ENCODE results near the gene SIKE1. TPM values are rescaled to one million over a fixed set of nuclear protein-coding genes. Genes with fewer than 3 reads are reported as not detected.
A peak's percentile ranks its signal among the peaks of the same experiment; 100 is the strongest.
"Not testable (repeated sequence)": the region's sequence is repeated elsewhere in the genome, so short reads cannot be mapped to it uniquely, and the experiment has no call there.

Gene SIKE1
- total RNA-seq, 1 experiment from 2014 or later = 68.3 TPM

- BruUV-seq (replicated peaks) = no TSS peak
- ChIA-PET POLR2A (ENCODE audit: low non-redundant PET) (no interaction called here), CTCF (no interaction called here)
- Histone ChIP-seq H3K4me3 (ENCODE audit: low read depth, low read length, poor library complexity, severe bottlenecking) (no peak overlapping the region), H3K36me3 (ENCODE audit: insufficient read depth, low read length, poor library complexity, severe bottlenecking) (peaks cover 14% of the 10 kb centered on the region), H3K9me3 (ENCODE audit: low read depth, low read length, poor library complexity, severe bottlenecking) (no peaks in the 10 kb centered on the region), H3K4me1 (ENCODE audit: insufficient read depth, low read length, poor library complexity, severe bottlenecking) (no peaks in the 10 kb centered on the region), H3K27ac (ENCODE audit: low read depth, low read length, poor library complexity, severe bottlenecking) (no peak overlapping the region), H3K27me3 (replicated peaks; ENCODE audit: insufficient read depth, low read depth, low read length, poor library complexity) (no peaks in the 10 kb centered on the region)
- TF ChIP-seq, protein P1, sequence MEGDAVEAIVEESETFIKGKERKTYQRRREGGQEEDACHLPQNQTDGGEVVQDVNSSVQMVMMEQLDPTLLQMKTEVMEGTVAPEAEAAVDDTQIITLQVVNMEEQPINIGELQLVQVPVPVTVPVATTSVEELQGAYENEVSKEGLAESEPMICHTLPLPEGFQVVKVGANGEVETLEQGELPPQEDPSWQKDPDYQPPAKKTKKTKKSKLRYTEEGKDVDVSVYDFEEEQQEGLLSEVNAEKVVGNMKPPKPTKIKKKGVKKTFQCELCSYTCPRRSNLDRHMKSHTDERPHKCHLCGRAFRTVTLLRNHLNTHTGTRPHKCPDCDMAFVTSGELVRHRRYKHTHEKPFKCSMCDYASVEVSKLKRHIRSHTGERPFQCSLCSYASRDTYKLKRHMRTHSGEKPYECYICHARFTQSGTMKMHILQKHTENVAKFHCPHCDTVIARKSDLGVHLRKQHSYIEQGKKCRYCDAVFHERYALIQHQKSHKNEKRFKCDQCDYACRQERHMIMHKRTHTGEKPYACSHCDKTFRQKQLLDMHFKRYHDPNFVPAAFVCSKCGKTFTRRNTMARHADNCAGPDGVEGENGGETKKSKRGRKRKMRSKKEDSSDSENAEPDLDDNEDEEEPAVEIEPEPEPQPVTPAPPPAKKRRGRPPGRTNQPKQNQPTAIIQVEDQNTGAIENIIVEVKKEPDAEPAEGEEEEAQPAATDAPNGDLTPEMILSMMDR (conservative IDR thresholded peaks at IDR 0.05; ENCODE audit: low read depth, low read length) = no peak
- TF ChIP-seq EZH2 (IDR thresholded peaks at IDR 0.05; ENCODE audit: borderline replicate concordance, low read depth, low read length, poor library complexity, severe bottlenecking) = no peak
- intact Hi-C loops (cut with micrococcal nuclease; ENCODE audit: unreplicated experiment) = no loop called here
- DNase-seq (ENCODE audit: low spot score) = no peak
These were observed 2.0 kb upstream of the SIKE1 start for GRCh38 chr1:114782476-114782875.

DNA sequence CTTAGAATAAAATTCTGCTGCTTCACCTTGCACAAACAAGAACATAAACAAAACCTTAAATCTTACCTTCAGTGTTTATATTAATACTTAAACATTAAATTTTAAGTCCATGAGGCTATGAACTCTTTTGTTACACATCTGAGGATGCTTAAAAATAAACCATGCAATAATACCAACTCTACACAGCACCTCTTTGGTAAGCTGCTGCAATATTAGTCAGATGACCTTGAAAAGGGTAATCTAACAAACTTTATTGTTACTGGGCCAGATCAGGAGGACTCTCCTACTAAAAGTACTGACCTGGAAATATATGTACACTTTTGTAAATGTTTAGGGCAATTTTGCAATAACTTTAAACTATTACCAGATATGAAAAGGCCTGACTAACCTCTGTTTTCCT lies 763 bp downstream of the SIKE1 start:
- peak overlapping the region; percentile 82 for H3K27ac ChIP-seq (ENCODE audit: low read depth, low read length, poor library complexity, severe bottlenecking)
- ChIA-PET POLR2A (ENCODE audit: low non-redundant PET) (no interaction called here), CTCF (no interaction called here)
- TF ChIP-seq EZH2 (IDR thresholded peaks at IDR 0.05; ENCODE audit: borderline replicate concordance, low read depth, low read length, poor library complexity, severe bottlenecking) = no peak
- TF ChIP-seq, protein P1 (conservative IDR thresholded peaks at IDR 0.05; ENCODE audit: low read depth, low read length) = no peak
- H3K9me3 ChIP-seq (ENCODE audit: low read depth, low read length, poor library complexity, severe bottlenecking) = no peaks in the 10 kb centered on the region
- H3K4me3 ChIP-seq (ENCODE audit: low read depth, low read length, poor library complexity, severe bottlenecking) = peak overlapping the region; percentile 66
- BruUV-seq (replicated peaks) = TSS peak; percentile 38
- no peaks in the 10 kb centered on the region for H3K4me1 ChIP-seq (ENCODE audit: insufficient read depth, low read length, poor library complexity, severe bottlenecking)
- H3K27me3 ChIP-seq (replicated peaks; ENCODE audit: insufficient read depth, low read depth, low read length, poor library complexity) = no peaks in the 10 kb centered on the region
- intact Hi-C loops (cut with micrococcal nuclease; ENCODE audit: unreplicated experiment) = no loop called here
- H3K36me3 ChIP-seq (ENCODE audit: insufficient read depth, low read length, poor library complexity, severe bottlenecking) = peaks cover 25% of the 10 kb centered on the region
- no peak for DNase-seq (ENCODE audit: low spot score)

DNA sequence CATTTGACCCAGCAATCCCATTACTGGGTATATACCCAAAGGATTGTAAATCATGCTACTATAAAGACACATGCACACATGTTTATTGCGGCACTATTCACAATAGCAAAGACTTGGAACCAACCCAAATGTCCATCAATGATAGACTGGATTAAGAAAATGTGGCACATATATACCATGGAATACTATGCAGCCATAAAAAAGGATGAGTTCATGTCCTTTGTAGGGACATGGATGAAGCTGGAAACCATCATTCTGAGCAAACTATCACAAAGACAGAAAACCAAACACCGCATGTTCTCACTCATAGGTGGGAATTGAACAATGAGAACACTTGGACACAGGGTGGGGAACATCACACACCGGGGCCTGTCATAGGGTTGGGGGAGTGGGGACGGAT lies 3.8 kb downstream of the SIKE1 start:
- H3K27me3 ChIP-seq (replicated peaks; ENCODE audit: insufficient read depth, low read depth, low read length, poor library complexity); POLR2A ChIA-PET (ENCODE audit: low non-redundant PET); H3K4me1 ChIP-seq (ENCODE audit: insufficient read depth, low read length, poor library complexity, severe bottlenecking); H3K27ac ChIP-seq (ENCODE audit: low read depth, low read length, poor library complexity, severe bottlenecking); H3K9me3 ChIP-seq (ENCODE audit: low read depth, low read length, poor library complexity, severe bottlenecking); DNase-seq (ENCODE audit: low spot score); CTCF ChIA-PET; intact Hi-C loops (cut with micrococcal nuclease; ENCODE audit: unreplicated experiment); BruUV-seq (replicated peaks); H3K4me3 ChIP-seq (ENCODE audit: low read depth, low read length, poor library complexity, severe bottlenecking): not testable (repeated sequence)
- H3K36me3 ChIP-seq (ENCODE audit: insufficient read depth, low read length, poor library complexity, severe bottlenecking) = peaks cover 41% of the 10 kb centered on the region

DNA sequence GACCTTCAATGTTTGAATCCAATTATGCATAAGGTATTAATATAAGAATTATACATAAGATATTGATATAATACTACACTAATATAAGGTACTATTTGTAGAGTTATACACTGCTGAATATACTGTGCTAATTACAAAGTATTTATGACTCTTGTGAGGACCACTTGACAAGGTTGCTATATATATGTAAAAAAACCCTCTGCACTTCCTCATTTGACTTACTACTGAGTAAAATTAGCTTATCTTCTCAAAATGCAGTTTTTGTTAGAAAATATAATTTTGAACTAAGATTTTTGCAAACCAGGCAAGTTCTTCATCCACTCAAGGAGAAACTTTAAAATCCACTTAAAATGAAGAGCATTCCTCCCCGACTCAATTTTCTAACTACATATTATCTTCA lies 8.5 kb downstream of the SIKE1 start:
- no peaks in the 10 kb centered on the region for H3K4me1 ChIP-seq (ENCODE audit: insufficient read depth, low read length, poor library complexity, severe bottlenecking)
- intact Hi-C loops (cut with micrococcal nuclease; ENCODE audit: unreplicated experiment) = no loop called here
- POLR2A ChIA-PET (ENCODE audit: low non-redundant PET) = no interaction called here
- BruUV-seq (replicated peaks) = no TSS peak
- TF ChIP-seq EZH2 (IDR thresholded peaks at IDR 0.05; ENCODE audit: borderline replicate concordance, low read depth, low read length, poor library complexity, severe bottlenecking) = no peak
- TF ChIP-seq, protein P1 (conservative IDR thresholded peaks at IDR 0.05; ENCODE audit: low read depth, low read length) = no peak
- CTCF ChIA-PET = no interaction called here
- DNase-seq (ENCODE audit: low spot score) = no peak
- H3K9me3 ChIP-seq (ENCODE audit: low read depth, low read length, poor library complexity, severe bottlenecking) = no peaks in the 10 kb centered on the region
- no peaks in the 10 kb centered on the region for H3K27me3 ChIP-seq (replicated peaks; ENCODE audit: insufficient read depth, low read depth, low read length, poor library complexity)
- H3K27ac ChIP-seq (ENCODE audit: low read depth, low read length, poor library complexity, severe bottlenecking) = no peak overlapping the region
- peaks cover 26% of the 10 kb centered on the region for H3K36me3 ChIP-seq (ENCODE audit: insufficient read depth, low read length, poor library complexity, severe bottlenecking)
- no peak overlapping the region for H3K4me3 ChIP-seq (ENCODE audit: low read depth, low read length, poor library complexity, severe bottlenecking)

Data from A673 (cell line).